ENCODE data around the gene DBP.
"Not testable (repeated sequence)": the region's sequence is repeated elsewhere in the genome, so short reads cannot be mapped to it uniquely, and the experiment has no call there.

The DBP gene

DNA sequence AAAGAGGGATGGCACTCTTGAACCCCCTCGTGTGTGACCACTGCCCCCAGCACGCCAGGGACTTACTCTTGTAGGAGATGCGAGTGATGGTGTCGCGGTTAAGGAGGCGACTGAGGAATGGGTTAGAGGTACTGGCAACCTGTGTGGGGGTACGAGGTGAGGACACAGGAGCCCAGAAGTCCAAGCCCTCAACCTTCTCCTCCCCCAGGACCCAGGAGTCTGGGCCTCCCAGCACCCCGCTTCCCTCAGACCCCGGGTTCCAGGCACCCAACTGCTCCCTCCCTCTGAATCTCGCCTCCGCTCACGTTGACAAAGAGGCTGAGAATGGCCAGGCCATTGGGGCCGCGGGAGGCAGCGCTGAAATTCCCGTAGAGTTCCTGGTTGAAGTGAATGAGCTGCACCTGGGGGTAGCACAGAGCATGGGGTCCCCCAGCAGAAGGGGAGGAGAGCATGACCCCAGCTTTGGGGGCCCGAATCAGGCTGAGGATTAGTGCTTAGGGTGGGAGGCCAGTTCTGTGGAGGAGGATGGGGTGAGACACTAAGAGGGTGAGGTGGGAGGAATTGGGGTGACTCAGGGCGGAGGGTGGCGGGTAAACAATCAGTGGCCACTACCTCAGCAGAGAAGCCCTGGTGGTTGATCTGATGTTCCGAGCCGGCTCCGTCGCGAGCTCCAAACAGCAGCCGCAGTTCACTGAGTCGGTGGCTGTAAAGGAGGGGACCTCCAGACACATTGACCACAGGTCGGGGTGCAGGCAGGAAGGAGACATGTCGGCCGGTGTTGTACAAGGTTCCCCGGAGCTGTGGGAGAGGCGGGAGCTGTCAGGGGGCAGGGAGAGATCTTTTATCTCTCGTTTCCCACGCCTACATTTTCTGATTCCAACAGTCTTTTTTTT, 2.5 kb upstream of the DBP start:
- DNase-seq (ENCODE audit: low spot score), result peak; percentile 8

DNA sequence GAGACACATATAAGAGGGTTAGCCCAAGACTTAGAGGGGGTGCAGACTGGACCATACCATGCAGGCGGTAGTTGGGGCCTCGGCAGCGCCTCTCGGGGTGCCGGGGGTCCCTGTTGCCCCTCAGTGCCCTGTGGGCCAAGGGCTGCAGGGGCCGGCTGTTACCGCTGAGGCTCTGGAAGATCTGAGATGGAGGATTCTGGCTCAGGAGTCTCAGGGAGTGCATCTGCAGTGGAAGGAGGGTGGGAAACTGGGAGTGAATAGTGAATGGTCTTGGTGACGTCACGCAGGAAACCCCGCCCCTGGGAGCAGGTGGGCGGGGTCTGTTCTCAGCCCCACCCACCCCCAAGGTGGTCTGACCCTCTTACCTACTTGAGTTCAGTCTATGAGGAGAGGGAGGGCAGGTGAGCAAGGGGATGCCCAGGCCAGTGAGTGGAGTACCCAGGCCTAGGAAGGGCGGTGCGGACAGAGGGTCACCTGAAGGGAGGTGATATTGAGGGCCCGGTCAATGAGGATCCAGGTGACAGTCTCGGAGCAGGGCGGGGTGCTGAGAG, 1.7 kb upstream of the DBP start:
- DNase-seq (ENCODE audit: low spot score), result no peak

- peak; percentile 95 for DNase-seq (ENCODE audit: low spot score)
These were observed 1.0 kb upstream of the DBP start for GRCh38 chr19:48637948-48638830.

DNA sequence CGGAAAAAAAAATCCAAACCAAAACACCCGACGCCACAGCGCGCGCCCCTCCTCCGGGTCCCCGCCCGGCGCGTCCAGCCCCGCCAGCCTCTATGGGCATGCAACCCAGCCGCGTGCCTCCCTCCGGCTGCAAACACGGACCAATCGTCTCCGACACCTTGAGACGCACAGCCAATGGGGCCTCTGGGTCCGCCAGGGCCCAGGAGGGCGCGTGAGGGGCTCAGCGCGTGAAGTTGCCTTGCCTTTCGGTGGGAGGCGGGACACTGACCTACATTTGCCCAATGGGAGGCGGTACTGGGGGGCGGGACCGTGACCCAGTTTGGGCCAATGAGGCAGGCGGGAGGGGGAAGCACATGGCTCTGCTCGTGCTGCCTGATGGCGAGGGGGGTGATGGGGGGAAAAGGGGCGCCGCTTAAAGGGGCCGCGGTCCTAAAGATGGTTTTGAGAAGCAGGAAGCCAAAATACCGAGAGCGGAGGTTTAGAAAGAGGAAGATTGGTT, 319 bp upstream of the DBP start:
- DNase-seq (ENCODE audit: low spot score), result peak; percentile 99

DNA sequence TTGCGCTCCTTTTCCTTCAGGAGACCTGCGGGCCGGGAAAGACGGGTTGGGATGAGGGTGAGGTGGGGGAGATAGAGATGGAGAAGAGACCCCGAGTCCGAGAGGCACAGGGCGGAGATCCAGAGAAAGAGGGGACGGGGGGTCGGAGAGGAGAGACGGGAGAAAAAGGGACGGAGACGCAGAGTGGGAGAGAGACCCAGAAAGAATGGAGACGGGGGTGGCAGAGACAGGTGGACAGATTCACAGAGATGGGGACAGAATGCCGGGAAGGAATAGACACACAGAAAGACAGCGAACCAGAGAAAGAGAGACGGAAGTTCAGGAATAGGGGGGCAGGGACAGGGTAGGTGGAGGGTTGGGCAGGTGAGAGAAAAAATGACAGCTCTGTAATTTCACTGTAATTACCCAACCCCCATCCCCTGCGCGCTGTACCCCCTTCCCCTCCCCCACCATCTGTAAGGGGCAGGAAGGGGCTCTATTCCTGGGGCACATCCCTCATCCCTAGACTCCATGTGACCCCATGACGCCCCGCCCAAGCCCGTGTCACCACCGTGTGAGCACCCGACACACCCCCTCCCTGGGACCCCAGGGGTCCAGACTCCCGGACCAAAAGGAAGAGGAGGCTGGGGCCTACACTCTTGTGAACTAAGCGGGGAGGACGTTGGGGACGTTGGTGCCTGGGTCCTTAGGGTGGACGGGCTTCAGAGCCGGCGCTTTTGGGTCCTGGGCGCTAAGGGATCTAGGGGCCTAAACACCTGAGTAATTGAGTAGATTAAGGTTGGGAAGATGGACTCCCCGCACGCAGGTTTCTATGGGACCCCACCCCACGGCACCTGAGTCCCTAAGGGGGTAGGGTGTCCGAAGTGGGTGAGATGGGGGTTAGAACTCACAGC, 967 bp downstream of the DBP start:
- peak; percentile 65 for DNase-seq (ENCODE audit: low spot score)

- DNase-seq (ENCODE audit: low spot score), result peak; percentile 62
These were observed 1.8 kb downstream of the DBP start for GRCh38 chr19:48635263-48635965.

GRCh38 chr19:48634424-48635262, 2.5 kb downstream of the DBP start:
- peak; percentile 93 for DNase-seq (ENCODE audit: low spot score)

- DNase-seq (ENCODE audit: low spot score), result no peak
These were observed 3.2 kb downstream of the DBP start for GRCh38 chr19:48634036-48634342.

GRCh38 chr19:48633148-48634035, 3.8 kb downstream of the DBP start:
- peak; percentile 5 for DNase-seq (ENCODE audit: low spot score)

DNA sequence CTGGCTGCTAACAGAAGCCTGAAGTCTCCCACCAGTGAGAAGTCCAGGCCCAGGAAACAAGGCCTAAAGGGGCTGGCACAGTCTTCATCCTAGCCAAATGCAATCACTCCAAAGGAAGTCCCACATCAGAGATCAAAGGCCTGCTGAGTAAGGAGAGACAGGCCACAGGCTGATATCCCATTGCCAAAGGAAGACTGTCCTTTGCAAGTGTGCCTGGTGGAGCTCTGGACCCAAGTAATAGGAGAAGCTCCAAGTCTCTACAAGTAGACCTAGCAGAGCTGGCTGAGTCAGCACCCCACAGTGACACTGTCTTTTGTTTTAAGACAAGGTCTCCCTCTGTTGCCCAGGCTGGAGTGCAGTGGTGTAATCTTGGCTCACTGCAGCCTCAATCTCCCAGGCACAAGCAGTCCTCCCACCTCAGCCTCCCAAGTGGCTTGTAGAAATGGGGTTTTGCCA, 4.5 kb downstream of the DBP start:
- no peak for DNase-seq (ENCODE audit: low spot score)

DNA sequence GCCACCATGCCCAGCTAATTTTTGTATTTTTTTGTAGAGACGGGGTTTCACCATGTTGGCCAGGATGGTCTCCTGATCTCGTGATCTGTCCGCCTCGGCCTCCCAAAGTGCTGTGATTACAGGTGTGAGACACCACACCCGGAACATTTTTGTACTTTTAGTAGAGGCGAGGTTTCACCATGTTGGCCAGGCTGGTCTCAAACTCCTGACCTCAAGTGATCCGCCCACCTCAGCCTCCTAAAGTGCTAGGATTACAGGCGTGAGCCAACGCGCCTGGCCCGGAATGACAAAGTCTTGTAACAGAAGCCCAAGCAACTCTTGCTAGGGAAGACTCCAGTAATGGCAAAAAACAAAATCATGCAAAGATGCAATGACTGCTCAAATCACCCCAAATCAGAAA, 4.9 kb downstream of the DBP start:
- not testable (repeated sequence) for DNase-seq (ENCODE audit: low spot score)

- peak; percentile 29 for DNase-seq (ENCODE audit: low spot score)
These were observed 6.0 kb downstream of the DBP start for GRCh38 chr19:48631225-48631624.

DNA sequence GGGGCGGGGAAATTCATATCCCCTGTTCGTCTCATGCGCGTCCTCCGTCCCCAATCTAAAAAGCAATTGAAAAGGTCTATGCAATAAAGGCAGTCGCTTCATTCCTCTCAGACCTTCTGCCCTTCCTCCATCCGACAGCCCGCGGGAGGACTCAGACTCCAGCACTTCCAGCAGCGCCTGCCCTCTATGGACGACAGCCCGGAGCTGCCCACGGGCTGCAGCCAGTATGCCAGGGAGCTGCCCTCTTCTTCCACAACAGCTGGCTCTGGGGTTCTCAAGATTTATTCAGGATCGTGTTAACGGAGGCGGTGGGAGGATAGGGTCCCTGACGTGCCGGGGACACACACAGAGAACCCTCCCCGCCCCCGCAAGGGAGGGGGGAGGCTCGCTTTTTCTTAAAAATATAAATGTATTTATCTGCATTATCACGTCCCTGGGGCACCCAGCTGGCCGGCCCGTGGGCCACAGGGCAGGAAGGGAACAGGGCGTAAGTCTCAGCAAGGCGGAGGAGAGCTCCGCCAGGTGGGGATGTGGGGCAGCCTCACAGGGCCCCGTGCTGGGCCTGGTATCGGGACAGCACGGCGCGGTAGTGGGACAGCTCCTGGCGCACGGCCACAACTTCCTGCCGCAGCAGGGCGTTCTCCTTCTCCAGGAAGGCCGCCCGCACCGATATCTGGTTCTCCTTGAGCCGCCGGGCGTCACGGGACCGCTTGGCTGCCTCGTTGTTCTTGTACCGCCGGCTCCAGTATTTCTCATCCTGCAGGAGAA, 6.7 kb downstream of the DBP start:
- DNase-seq (ENCODE audit: low spot score), result peak; percentile 48

- DNase-seq (ENCODE audit: low spot score), result peak; percentile 44
These were observed 7.4 kb downstream of the DBP start for GRCh38 chr19:48629599-48630295.

DNA sequence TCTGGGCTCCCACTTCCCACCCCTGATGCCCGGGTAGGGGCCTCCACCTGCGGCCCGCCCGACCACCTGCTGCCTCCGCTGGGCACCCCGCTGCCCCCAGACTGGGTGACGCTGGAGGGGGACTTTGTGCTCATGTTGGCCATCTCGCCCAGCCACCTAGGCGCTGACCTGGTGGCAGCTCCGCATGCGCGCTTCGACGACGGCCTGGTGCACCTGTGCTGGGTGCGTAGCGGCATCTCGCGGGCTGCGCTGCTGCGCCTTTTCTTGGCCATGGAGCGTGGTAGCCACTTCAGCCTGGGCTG, 7.9 kb downstream of the DBP start:
- DNase-seq (ENCODE audit: low spot score), result no peak

DNA sequence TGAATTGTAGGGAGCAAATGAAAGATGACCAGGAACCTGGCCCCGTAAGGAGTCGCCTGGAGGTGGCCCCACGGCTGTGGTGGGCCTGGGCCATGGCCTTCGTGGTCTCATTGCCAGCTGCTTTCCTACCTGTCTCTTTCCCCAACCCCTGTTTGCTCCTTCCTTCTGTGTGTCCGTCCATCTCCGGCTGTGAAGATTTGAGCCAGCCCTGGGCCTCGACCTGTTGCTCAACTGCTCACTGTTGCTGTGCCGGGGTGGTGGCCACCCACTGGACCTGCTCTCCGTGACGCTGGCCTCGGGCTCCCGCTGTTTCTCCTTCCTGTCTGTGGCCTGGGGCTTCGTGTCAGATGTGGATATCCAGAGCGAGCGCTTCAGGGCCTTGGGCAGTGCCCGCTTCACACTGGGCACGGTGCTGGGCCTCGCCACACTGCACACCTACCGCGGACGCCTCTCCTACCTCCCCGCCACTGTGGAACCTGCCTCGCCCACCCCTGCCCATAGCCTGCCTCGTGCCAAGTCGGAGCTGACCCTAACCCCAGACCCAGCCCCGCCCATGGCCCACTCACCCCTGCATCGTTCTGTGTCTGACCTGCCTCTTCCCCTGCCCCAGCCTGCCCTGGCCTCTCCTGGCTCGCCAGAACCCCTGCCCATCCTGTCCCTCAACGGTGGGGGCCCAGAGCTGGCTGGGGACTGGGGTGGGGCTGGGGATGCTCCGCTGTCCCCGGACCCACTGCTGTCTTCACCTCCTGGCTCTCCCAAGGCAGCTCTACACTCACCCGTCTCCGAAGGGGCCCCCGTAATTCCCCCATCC, 8.5 kb downstream of the DBP start:
- DNase-seq (ENCODE audit: low spot score), result no peak

DNA sequence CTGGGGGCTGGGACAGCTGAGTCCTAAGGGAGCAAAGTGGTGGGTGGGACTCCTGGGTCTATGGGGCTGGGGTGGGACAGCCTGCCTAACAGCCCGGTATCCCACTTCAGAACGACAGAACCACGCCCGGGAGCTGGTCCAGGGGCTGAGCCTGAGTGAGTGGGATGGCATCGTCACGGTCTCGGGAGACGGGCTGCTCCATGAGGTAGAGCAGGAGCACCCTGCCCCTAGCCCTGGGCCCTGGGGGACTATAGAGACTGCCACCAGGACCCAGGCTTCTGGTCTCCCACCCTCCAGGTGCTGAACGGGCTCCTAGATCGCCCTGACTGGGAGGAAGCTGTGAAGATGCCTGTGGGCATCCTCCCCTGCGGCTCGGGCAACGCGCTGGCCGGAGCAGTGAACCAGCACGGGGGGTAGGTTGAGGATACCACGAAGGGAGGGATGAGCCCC, 9.3 kb downstream of the DBP start:
- DNase-seq (ENCODE audit: low spot score), result peak; percentile 6

Measured in pons (tissue), 1 donor.